OCI-LY7 (cell line): ENCODE results near the gene ERCC1. TPM values are rescaled to one million over a fixed set of nuclear protein-coding genes. Genes with fewer than 3 reads are reported as not detected.

Experiments
- BruUV-seq: library from RNA; stranded (reverse); fragments of 400-500 nt; replicated peaks from 2 replicates; lab custom pipeline; 2021; lab: Mats Ljungman, UMichigan
- CTCF ChIA-PET: fragments of 300-600 bp; sonication (Branson Sonifier 250); formaldehyde crosslinking; loops from one replicate; lab custom pipeline; 2022; ENCODE audit warnings: antibody characterized with exemption; ENCODE audit not compliant: unreplicated experiment; lab: Charles Lee
- POLR2A ChIA-PET: fragments of 300-600 bp; sonication (Branson Sonifier 250); formaldehyde crosslinking; loops from one replicate; lab custom pipeline; 2022; ENCODE audit warnings: antibody characterized with exemption; lab: Charles Lee
- DNase-seq: peaks from one replicate; pipeline ENCODE4 v3.0.0-alpha.2; 2015; ENCODE audit warnings: low spot score
- H2AFZ ChIP-seq: fragments of 200-600 bp; sonication (generic), shearing (Covaris generic); 2 replicates; pipeline ENCODE4 v1.6.1; 2014; ENCODE audit warnings: mild to moderate bottlenecking, antibody characterized with exemption, low read length, moderate library complexity
- H3K27ac ChIP-seq: fragments of 200-600 bp; sonication (generic); 2 replicates; pipeline ENCODE4 v1.5.1; 2014; ENCODE audit warnings: mixed run types, low read depth, mild to moderate bottlenecking, moderate library complexity, low read length, inconsistent platforms; ENCODE audit not compliant: poor library complexity, severe bottlenecking
- H3K36me3 ChIP-seq: fragments of 200-600 bp; sonication (generic); 2 replicates; pipeline ENCODE4 v1.6.1; 2014; ENCODE audit warnings: mild to moderate bottlenecking, antibody characterized with exemption, low read length, moderate library complexity, mixed read lengths; ENCODE audit not compliant: insufficient read depth
- H3K4me1 ChIP-seq: fragments of 200-600 bp; sonication (generic); 2 replicates; pipeline ENCODE4 v1.5.1; 2014; ENCODE audit warnings: mild to moderate bottlenecking, low read length; ENCODE audit not compliant: insufficient read depth, poor library complexity, severe bottlenecking
- H3K4me2 ChIP-seq: fragments of 200-600 bp; sonication (generic); 2 replicates; pipeline ENCODE4 v1.6.1; 2014; ENCODE audit warnings: mild to moderate bottlenecking, low read length
- H3K4me3 ChIP-seq: fragments of 200-600 bp; sonication (generic); 2 replicates; pipeline ENCODE4 v1.5.1; 2014; ENCODE audit warnings: mild to moderate bottlenecking, low read depth, low read length; ENCODE audit not compliant: poor library complexity, severe bottlenecking
- H3K79me2 ChIP-seq: fragments of 200-600 bp; sonication (generic); 2 replicates; pipeline ENCODE4 v1.6.1; 2016; ENCODE audit warnings: low read depth, mild to moderate bottlenecking, low read length, moderate library complexity, mixed read lengths; ENCODE audit not compliant: insufficient read depth
- H3K9me2 ChIP-seq: fragments of 200-600 bp; sonication (generic); 2 replicates; pipeline ENCODE4 v1.6.1; 2016; ENCODE audit warnings: mild to moderate bottlenecking, low read length, mixed read lengths; ENCODE audit not compliant: insufficient read depth
- H3K9me3 ChIP-seq: fragments of 200-600 bp; sonication (generic); 2 replicates; pipeline ENCODE4 v1.6.1; 2014; ENCODE audit warnings: mild to moderate bottlenecking, mixed run types, low read length, mixed read lengths
- H4K20me1 ChIP-seq: fragments of 200-600 bp; sonication (generic); 2 replicates; pipeline ENCODE4 v1.6.1; 2014; ENCODE audit warnings: mild to moderate bottlenecking, antibody characterized with exemption, low read length, moderate library complexity, mixed read lengths; ENCODE audit not compliant: insufficient read depth
- CTCF ChIP-seq: fragments of 200-600 bp; sonication (generic); conservative IDR thresholded peaks from 2 replicates; pipeline ENCODE4 v1.5.1; 2014; ENCODE audit warnings: mild to moderate bottlenecking, antibody characterized with exemption, low read length, moderate library complexity, mixed read lengths
- EZH2phosphoT487 ChIP-seq: fragments of 200-600 bp; sonication (generic); IDR thresholded peaks from 2 replicates; pipeline ENCODE4 v1.6.1; 2018; ENCODE audit warnings: low read depth, borderline replicate concordance, mild to moderate bottlenecking, mixed run types, antibody characterized with exemption, low read length, moderate library complexity, mixed read lengths
- intact Hi-C: fragments of 100-400 bp; cut with micrococcal nuclease; formaldehyde crosslinking; loops from one replicate; pipeline ENCODE4 v1.10.0; 2022; ENCODE audit not compliant: unreplicated experiment
- total RNA-seq, 2 experiments: library from RNA; depleted of rRNA in 1 of 2; stranded (reverse); fragments of >200 nt in 1 of 2; shearing (Covaris generic) in 1 of 2; gene quantifications; 2 replicates each; pipeline ENCODE4 v1.2.3, GENCODE V29; 2014 to 2022

The ERCC1 gene
- total RNA-seq, 2 experiments from 2014 or later, result 46.2 to 125 TPM

GRCh38 chr19:45418802-45419201 lies 4.9 kb downstream of the ERCC1 start:
- POLR2A ChIA-PET, result no interaction called here
- Histone ChIP-seq H3K27ac (peak overlapping the region; percentile 79), H3K4me3 (peak overlapping the region; percentile 57), H4K20me1 (no peaks in the 10 kb centered on the region), H3K4me1 (peaks cover 45% of the 10 kb centered on the region), H3K36me3 (peaks cover 54% of the 10 kb centered on the region), H2AFZ (no peak overlapping the region; the same call in 1 of the 2 replicates), H3K9me2 (no peaks in the 10 kb centered on the region), H3K9me3 (no peaks in the 10 kb centered on the region), H3K4me2 (peak overlapping the region; percentile 81), H3K79me2 (peaks cover 11% of the 10 kb centered on the region; the same call in 1 of the 2 replicates)
- intact Hi-C loops, result loop anchor here (1.0 kb wide), 1 partner anchor 13 kb away; the partner anchor contains the start of gene POLR1G
- BruUV-seq, result no TSS peak
- DNase-seq, result peak; percentile 21
- CTCF ChIA-PET, result no interaction called here
- TF ChIP-seq EZH2phosphoT487 (no peak), CTCF (no peak)

- H3K79me2 ChIP-seq, result no peaks in the 10 kb centered on the region
- POLR2A ChIA-PET, result no interaction called here
- no peak overlapping the region for H3K27ac ChIP-seq
These were observed 6.6 kb downstream of the ERCC1 start for GRCh38 chr19:45417151-45417550.

More at GRCh38 chr19:45417151-45417550, 6.6 kb downstream of the ERCC1 start:
- TF ChIP-seq EZH2phosphoT487 (no peak), CTCF (no peak)
- H4K20me1 ChIP-seq, result no peaks in the 10 kb centered on the region
- H3K4me2 ChIP-seq, result no peak overlapping the region
- no peaks in the 10 kb centered on the region for H3K9me2 ChIP-seq
- intact Hi-C loops, result no loop called here
- H2AFZ ChIP-seq, result no peak overlapping the region
- no peak for DNase-seq
- BruUV-seq, result no TSS peak
- H3K4me3 ChIP-seq, result no peak overlapping the region
- peaks cover 34% of the 10 kb centered on the region for H3K4me1 ChIP-seq
- H3K9me3 ChIP-seq, result no peaks in the 10 kb centered on the region
- peaks cover 71% of the 10 kb centered on the region for H3K36me3 ChIP-seq
- CTCF ChIA-PET, result no interaction called here
